SK-N-SH (cell line): ENCODE results near the gene ABLIM1. TPM values are rescaled to one million over a fixed set of nuclear protein-coding genes. Genes with fewer than 3 reads are reported as not detected.

ENCODE experiments used
- CTCF ChIA-PET: fragments of 300-600, 350-600 bp; formaldehyde crosslinking; extraction: SDS; loops from one replicate; lab custom pipeline; 2021; lab: Yijun Ruan, JAX
- POLR2A ChIA-PET: fragments of 350-600 bp; sonication (Branson Sonifier 250); formaldehyde crosslinking; extraction: SDS; loops from one replicate; lab custom pipeline; 2020; ENCODE audit warnings: antibody characterized with exemption, inconsistent platforms; lab: Yijun Ruan, JAX
- DNase-seq: peaks from one replicate; pipeline ENCODE4 v3.0.0; 2012
- H2AFZ ChIP-seq: fragments of 200-600 bp; sonication (generic); 2 replicates; pipeline ENCODE4 v1.8.1; 2016; ENCODE audit warnings: antibody characterized with exemption, mild to moderate bottlenecking, low read depth
- H3F3A ChIP-seq: fragments of 200-600 bp; sonication (generic); replicated peaks from 2 replicates; pipeline ENCODE3; 2016; ENCODE audit warnings: antibody characterized with exemption, mild to moderate bottlenecking; ENCODE audit not compliant: insufficient read depth
- H3K27ac ChIP-seq, 2 experiments: fragments of 200-500 bp in 1 of 2; fragments of 200-600 bp in 1 of 2; sonication (Bioruptor generic) in 1 of 2; sonication (generic), shearing (Covaris generic) in 1 of 2; 2 replicates each; pipeline versions ENCODE4 v1.5.1 to v1.6.1; 2014 to 2016; ENCODE audit warnings: low read depth in 2 of 2, inconsistent platforms in 1 of 2, low read length in 1 of 2, mild to moderate bottlenecking in 1 of 2, mixed read lengths in 1 of 2
- H3K27me3 ChIP-seq: fragments of 200-600 bp; sonication (generic), shearing (Covaris generic); 2 replicates; pipeline ENCODE4 v1.6.1; 2016; ENCODE audit warnings: mixed run types; ENCODE audit not compliant: insufficient read depth
- H3K36me3 ChIP-seq, 2 experiments: fragments of 200-500 bp in 1 of 2; fragments of 200-600 bp in 1 of 2; sonication (Bioruptor generic) in 1 of 2; sonication (generic) in 1 of 2; replicated peaks in 1 of 2; 2 replicates each; pipeline versions ENCODE3 to v1.5.1; 2014 to 2016; ENCODE audit warnings: low read length in 1 of 2, mild to moderate bottlenecking in 1 of 2; ENCODE audit not compliant: insufficient read depth in 2 of 2, control insufficient read depth in 1 of 2
- H3K4me1 ChIP-seq, 2 experiments: fragments of 200-500 bp in 1 of 2; fragments of 200-600 bp in 1 of 2; sonication (Bioruptor generic) in 1 of 2; sonication (generic), shearing (Covaris generic) in 1 of 2; 2 replicates each; pipeline versions ENCODE4 v1.5.1 to v1.6.1; 2014 to 2016; ENCODE audit warnings: low read depth in 1 of 2, low read length in 1 of 2, mixed run types in 1 of 2; ENCODE audit not compliant: insufficient read depth in 2 of 2, control insufficient read depth in 1 of 2
- H3K4me2 ChIP-seq: fragments of 200-600 bp; sonication (generic), shearing (Covaris generic); 2 replicates; pipeline ENCODE4 v1.6.1; 2017; ENCODE audit warnings: mixed run types
- H3K4me3 ChIP-seq, 2 experiments: fragments of 200-500 bp in 1 of 2; fragments of 200-600 bp in 1 of 2; sonication (Bioruptor generic) in 1 of 2; sonication (generic), shearing (Covaris generic) in 1 of 2; 2 replicates each; pipeline versions ENCODE4 v1.5.1 to v1.8.1; 2014 to 2016; ENCODE audit warnings: low read depth in 2 of 2, inconsistent platforms in 1 of 2, low read length in 1 of 2, mild to moderate bottlenecking in 1 of 2, mixed read lengths in 1 of 2, moderate library complexity in 1 of 2
- H3K79me2 ChIP-seq: fragments of 200-600 bp; sonication (generic); 2 replicates; pipeline ENCODE4 v1.8.1; 2017; ENCODE audit warnings: mild to moderate bottlenecking; ENCODE audit not compliant: insufficient read depth
- H3K9ac ChIP-seq: fragments of 200-600 bp; sonication (generic); 2 replicates; pipeline ENCODE4 v1.6.1; 2017; ENCODE audit warnings: mixed run types
- H3K9me2 ChIP-seq: fragments of 200-600 bp; sonication (generic); 2 replicates; pipeline ENCODE4 v1.6.1; 2017; ENCODE audit warnings: mixed run types
- H3K9me3 ChIP-seq: fragments of 200-600 bp; sonication (generic); 2 replicates; pipeline ENCODE4 v1.6.1; 2017; ENCODE audit warnings: mixed run types, mild to moderate bottlenecking, moderate library complexity
- H4K20me1 ChIP-seq: fragments of 200-600 bp; sonication (generic); 2 replicates; pipeline ENCODE4 v1.6.1; 2017; ENCODE audit warnings: mild to moderate bottlenecking, mixed run types; ENCODE audit not compliant: insufficient read depth
- ELF1 ChIP-seq: IDR thresholded peaks from 2 replicates; pipeline ENCODE4 v1.4.0; 2012
- EZH2phosphoT487 ChIP-seq: fragments of 200-600 bp; sonication (generic); IDR thresholded peaks from 2 replicates; pipeline ENCODE4 v1.6.1; 2017; ENCODE audit warnings: low read depth, mixed run types, mild to moderate bottlenecking, antibody characterized with exemption, moderate library complexity, borderline replicate concordance
- GABPA ChIP-seq: IDR thresholded peaks from 2 replicates; pipeline ENCODE4 v1.4.0; 2012; ENCODE audit warnings: low read depth, mild to moderate bottlenecking
- IRF3 ChIP-seq: fragments of 150-350 bp; IDR thresholded peaks from 2 replicates; pipeline ENCODE4 v1.6.1; 2016; ENCODE audit warnings: mild to moderate bottlenecking, low read depth, low read length
- JUND ChIP-seq: IDR thresholded peaks from 2 replicates; pipeline ENCODE4 v1.4.0; 2012
- MEF2A ChIP-seq: IDR thresholded peaks from 2 replicates; pipeline ENCODE4 v1.4.0; 2012; ENCODE audit warnings: low read depth, borderline replicate concordance
- MXI1 ChIP-seq: IDR thresholded peaks from 2 replicates; pipeline ENCODE4 v1.6.1; 2012; ENCODE audit warnings: mild to moderate bottlenecking, low read depth, low read length, improper control_type of control experiment
- PBX3 ChIP-seq: IDR thresholded peaks from 2 replicates; pipeline ENCODE4; 2012
- RAD21 ChIP-seq: IDR thresholded peaks from 2 replicates; pipeline ENCODE4 v1.6.1; 2012; ENCODE audit warnings: mild to moderate bottlenecking, low read length
- RCOR1 ChIP-seq: fragments of 150-350 bp; IDR thresholded peaks from 2 replicates; pipeline ENCODE4 v1.6.1; 2017; ENCODE audit warnings: antibody characterized with exemption, low read length
- RFX5 ChIP-seq: IDR thresholded peaks from 2 replicates; pipeline ENCODE4 v1.6.1; 2012; ENCODE audit warnings: mild to moderate bottlenecking, improper control_type of control experiment, low read length
- RXRA ChIP-seq: IDR thresholded peaks from 2 replicates; pipeline ENCODE4 v1.4.0; 2012; ENCODE audit warnings: low read depth, mild to moderate bottlenecking, borderline replicate concordance
- SMC3 ChIP-seq: IDR thresholded peaks from 2 replicates; pipeline ENCODE4 v1.6.1; 2012; ENCODE audit warnings: low read depth, low read length, improper control_type of control experiment
- TCF12 ChIP-seq: IDR thresholded peaks from 2 replicates; pipeline ENCODE4 v1.4.0; 2012
- TEAD4 ChIP-seq: IDR thresholded peaks from 2 replicates; pipeline ENCODE4 v1.4.0; 2012; ENCODE audit warnings: mild to moderate bottlenecking, borderline replicate concordance; ENCODE audit not compliant: insufficient read depth
- YY1 ChIP-seq: IDR thresholded peaks from 2 replicates; pipeline ENCODE4 v1.4.0; 2012; ENCODE audit warnings: low read depth, mild to moderate bottlenecking
- ZBTB33 ChIP-seq: IDR thresholded peaks from 2 replicates; pipeline ENCODE4 v1.4.0; 2012; ENCODE audit warnings: low read depth, borderline replicate concordance
- WGBS: methylation state at CpG from one replicate; pipeline ENCODE4 v1.1.6; 2017; ENCODE audit warnings: low lambda C conversion rate; 5-methylcytosine and 5-hydroxymethylcytosine counted together
- polyA plus RNA-seq, 3 experiments: library from polyadenylated mRNA; depleted of rRNA; stranded (reverse); fragments of >200 nt; gene quantifications; 2 replicates each; pipeline ENCODE4 v1.2.3, GENCODE V29; 2012

Gene ABLIM1
- polyA plus RNA-seq, 1 of the 3 experiments (the other 2 are of a cell fraction): 16.1 TPM

GRCh38 chr10:114436941-114437340, 221.1 kb downstream of the ABLIM1 start:
- no peak overlapping the region for H2AFZ ChIP-seq
- peaks cover 8 to 52% of the 10 kb centered on the region in 2 experiments for H3K36me3 ChIP-seq
- WGBS: 98% methylated on average over 2 of the region's 2 CpGs
- no peaks in the 10 kb centered on the region for H4K20me1 ChIP-seq
- no peaks in the 10 kb centered on the region for H3K9me2 ChIP-seq
- H3K4me3 ChIP-seq: no peak overlapping the region
- CTCF ChIA-PET: interaction anchor here (5.3 kb wide), 1 partner anchor 133 kb away, joined by 25 read pairs; no protein-coding TSS in a partner anchor
- no peaks in the 10 kb centered on the region for H3K9me3 ChIP-seq
- H3K4me1 ChIP-seq: no peaks in the 10 kb centered on the region; a peak in 1 of 4 replicates
- no peaks in the 10 kb centered on the region for H3K79me2 ChIP-seq
- H3K4me2 ChIP-seq: no peak overlapping the region
- no peaks in the 10 kb centered on the region for H3F3A ChIP-seq
- DNase-seq: no peak
- no peaks in the 10 kb centered on the region for H3K27me3 ChIP-seq
- POLR2A ChIA-PET: no interaction called here
- H3K9ac ChIP-seq: no peak overlapping the region
- TF ChIP-seq TCF12: no peak
- no peak for TF ChIP-seq SMC3
- no peak for TF ChIP-seq RXRA
- no peak for TF ChIP-seq GABPA
- TF ChIP-seq PBX3: no peak
- TF ChIP-seq RAD21: no peak
- TF ChIP-seq IRF3: no peak
- TF ChIP-seq TEAD4: no peak
- TF ChIP-seq ZBTB33: no peak
- no peak for TF ChIP-seq YY1
- no peak for TF ChIP-seq RCOR1
- TF ChIP-seq MEF2A: no peak
- TF ChIP-seq ELF1: no peak
- no peak for TF ChIP-seq JUND
- no peak for TF ChIP-seq MXI1
- no peak for TF ChIP-seq RFX5
- TF ChIP-seq EZH2phosphoT487: no peak
- H3K27ac ChIP-seq: no peak overlapping the region
